ENCODE measurements around the gene SRP14.

DNA sequence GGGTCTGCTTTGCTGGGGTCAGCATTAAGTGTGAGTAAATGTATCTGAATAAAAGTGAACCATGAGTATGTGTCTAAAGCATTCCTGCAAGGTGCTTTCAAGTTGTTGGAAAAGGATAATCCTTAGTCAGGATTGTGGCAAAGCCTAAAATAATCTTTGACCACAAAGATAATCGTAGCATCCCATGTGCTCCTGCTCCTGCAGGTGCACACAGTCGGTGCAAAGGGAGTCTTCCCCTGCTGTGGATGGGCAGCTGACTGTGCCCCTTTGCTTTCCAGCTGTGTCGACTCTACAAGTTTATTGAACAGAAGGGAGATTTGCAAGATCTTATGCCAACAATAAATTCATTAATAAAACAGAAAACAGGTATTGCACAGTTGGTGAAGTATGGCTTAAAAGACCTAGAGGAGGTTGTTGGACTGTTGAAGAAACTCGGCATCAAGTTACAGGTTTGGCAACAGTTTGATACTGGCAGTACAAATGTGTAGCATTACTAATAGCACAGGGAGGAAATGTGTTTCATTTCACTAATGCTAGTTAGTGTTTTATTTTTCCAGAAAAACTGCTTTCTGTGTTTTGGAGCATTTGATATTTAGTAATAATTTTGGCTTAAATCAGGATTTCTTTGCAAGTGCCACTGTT is 22.6 kb downstream of the SRP14 start:
- TF ChIP-seq, protein P1, sequence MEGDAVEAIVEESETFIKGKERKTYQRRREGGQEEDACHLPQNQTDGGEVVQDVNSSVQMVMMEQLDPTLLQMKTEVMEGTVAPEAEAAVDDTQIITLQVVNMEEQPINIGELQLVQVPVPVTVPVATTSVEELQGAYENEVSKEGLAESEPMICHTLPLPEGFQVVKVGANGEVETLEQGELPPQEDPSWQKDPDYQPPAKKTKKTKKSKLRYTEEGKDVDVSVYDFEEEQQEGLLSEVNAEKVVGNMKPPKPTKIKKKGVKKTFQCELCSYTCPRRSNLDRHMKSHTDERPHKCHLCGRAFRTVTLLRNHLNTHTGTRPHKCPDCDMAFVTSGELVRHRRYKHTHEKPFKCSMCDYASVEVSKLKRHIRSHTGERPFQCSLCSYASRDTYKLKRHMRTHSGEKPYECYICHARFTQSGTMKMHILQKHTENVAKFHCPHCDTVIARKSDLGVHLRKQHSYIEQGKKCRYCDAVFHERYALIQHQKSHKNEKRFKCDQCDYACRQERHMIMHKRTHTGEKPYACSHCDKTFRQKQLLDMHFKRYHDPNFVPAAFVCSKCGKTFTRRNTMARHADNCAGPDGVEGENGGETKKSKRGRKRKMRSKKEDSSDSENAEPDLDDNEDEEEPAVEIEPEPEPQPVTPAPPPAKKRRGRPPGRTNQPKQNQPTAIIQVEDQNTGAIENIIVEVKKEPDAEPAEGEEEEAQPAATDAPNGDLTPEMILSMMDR (conservative IDR thresholded peaks at IDR 0.05; ENCODE audit: low read depth, low read length), result no peak
- TF ChIP-seq EZH2 (IDR thresholded peaks at IDR 0.05; ENCODE audit: borderline replicate concordance, low read depth, low read length, poor library complexity, severe bottlenecking), result no peak

All from A673 (cell line).